H7 (cell line): ENCODE data around the gene ANKMY1. TPM values are rescaled to one million over a fixed set of nuclear protein-coding genes. Genes with fewer than 3 reads are reported as not detected.

Source experiments
- DNase-seq: peaks from one replicate; pipeline ENCODE4 v3.0.0; 2012
- H3K27me3 ChIP-seq: 2 replicates; pipeline ENCODE4 v1.6.0; 2011; ENCODE audit warnings: mild to moderate bottlenecking, low read length; ENCODE audit not compliant: control insufficient read depth, insufficient read depth
- H3K36me3 ChIP-seq: replicated peaks from 2 replicates; pipeline ENCODE4 v1.5.1; 2011; ENCODE audit warnings: low read length; ENCODE audit not compliant: control insufficient read depth, insufficient read depth
- H3K4me3 ChIP-seq: 2 replicates; pipeline ENCODE4 v1.5.1; 2011; ENCODE audit warnings: low read depth, mild to moderate bottlenecking, control low read depth, low read length, moderate library complexity; ENCODE audit not compliant: insufficient read depth
- total RNA-seq: library from RNA; depleted of rRNA; stranded (reverse); fragments of >200 nt; shearing (Covaris generic); gene quantifications from 2 replicates; pipeline ENCODE4 v1.2.3, GENCODE V29; 2014

Gene ANKMY1
- total RNA-seq, 1 experiment from 2014 or later: 3.6 TPM

DNA sequence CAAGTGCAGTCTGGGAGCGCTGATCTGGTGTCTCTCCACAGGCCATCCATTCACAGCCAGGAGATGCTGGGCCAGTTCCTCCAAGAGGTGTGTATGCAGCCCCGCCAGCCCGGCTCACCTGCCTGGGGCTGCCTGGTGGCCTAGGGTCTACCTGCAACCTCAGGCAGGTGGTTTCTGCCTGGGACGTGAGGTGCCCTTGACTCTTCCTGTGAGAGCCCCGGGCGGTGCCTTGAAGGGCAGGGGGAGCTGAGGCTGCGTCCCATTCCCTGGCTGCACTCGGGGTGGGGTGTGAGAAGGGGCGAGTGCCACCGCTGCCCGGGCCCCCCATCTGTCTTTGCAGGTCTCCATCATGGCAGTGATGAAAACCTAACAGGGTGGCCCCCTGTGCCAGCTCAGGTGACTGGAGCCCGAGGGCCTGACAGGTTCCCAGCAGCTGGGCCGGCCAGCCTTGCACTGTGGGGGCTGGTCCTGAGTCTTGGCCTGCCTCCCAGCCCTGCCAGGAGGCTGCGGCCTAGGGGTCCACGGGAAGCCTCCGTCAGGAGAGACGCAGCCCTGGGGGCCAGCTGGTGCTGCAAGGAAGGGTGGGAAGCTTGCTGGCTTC is 40.6 kb upstream of the ANKMY1 start:
- Histone ChIP-seq H3K36me3 (peaks cover 2% of the 10 kb centered on the region), H3K4me3 (no peak overlapping the region), H3K27me3 (no peaks in the 10 kb centered on the region)
- peak; percentile 49 for DNase-seq

- no peaks in the 10 kb centered on the region for H3K27me3 ChIP-seq
- peaks cover 2% of the 10 kb centered on the region for H3K36me3 ChIP-seq
- no peak overlapping the region for H3K4me3 ChIP-seq
- peak; percentile 53 for DNase-seq
These were observed 39.8 kb upstream of the ANKMY1 start for GRCh38 chr2:240597419-240598181.

DNA sequence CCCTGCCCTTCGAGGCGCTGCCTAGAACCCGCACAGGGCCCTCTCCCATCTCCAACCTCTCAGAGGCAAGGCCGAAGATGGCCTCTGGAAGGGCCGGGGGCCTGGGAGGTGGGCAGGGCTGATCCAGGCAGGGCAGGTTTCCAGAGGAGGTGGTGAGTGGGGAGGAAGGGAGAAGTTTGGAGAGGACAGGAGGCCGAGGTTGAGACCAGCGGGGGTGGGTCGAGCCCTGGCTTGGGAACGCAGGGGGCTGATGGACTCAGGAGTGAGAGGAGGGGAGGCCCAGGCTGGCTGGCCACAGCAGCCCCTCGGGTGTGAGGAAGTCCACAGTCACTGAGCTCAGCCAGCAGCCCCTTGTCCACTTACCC is 39.2 kb upstream of the ANKMY1 start:
- Histone ChIP-seq H3K4me3 (no peak overlapping the region), H3K36me3 (peaks cover 2% of the 10 kb centered on the region), H3K27me3 (no peaks in the 10 kb centered on the region)
- peak; percentile 40 for DNase-seq

- H3K27me3 ChIP-seq: no peaks in the 10 kb centered on the region
- DNase-seq: peak; percentile 60
- H3K36me3 ChIP-seq: peaks cover 2% of the 10 kb centered on the region
- no peak overlapping the region for H3K4me3 ChIP-seq
These were observed 38.7 kb upstream of the ANKMY1 start for GRCh38 chr2:240596491-240596931.

DNA sequence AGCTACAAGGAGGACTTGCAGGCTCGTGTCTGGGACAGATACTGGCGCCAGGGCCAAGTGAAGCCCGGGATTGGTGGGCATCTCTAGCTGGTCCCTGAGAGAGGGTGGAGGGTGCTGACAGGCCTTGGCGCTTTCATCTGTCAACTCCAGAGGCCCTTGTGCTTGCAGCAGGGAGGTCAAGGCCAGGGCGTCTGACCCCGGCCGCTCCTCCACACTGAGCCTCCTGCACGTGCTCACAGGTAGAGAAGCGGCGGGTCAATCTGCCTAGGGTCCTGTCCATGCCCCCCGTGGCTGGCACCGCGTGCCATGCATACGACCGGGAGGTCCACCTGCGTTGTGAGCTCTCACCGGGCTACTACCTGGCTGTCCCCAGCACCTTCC is 38.3 kb upstream of the ANKMY1 start:
- Histone ChIP-seq H3K36me3 (peaks cover 4% of the 10 kb centered on the region), H3K4me3 (no peak overlapping the region), H3K27me3 (no peaks in the 10 kb centered on the region)
- peak; percentile 60 for DNase-seq

- DNase-seq: peak; percentile 94
- Histone ChIP-seq H3K36me3 (peaks cover 5% of the 10 kb centered on the region), H3K27me3 (no peaks in the 10 kb centered on the region), H3K4me3 (no peak overlapping the region)
These were observed 37.7 kb upstream of the ANKMY1 start for GRCh38 chr2:240595381-240596079.

- Histone ChIP-seq H3K36me3 (peaks cover 3% of the 10 kb centered on the region), H3K4me3 (no peak overlapping the region), H3K27me3 (no peaks in the 10 kb centered on the region)
- no peak for DNase-seq
These were observed 37.0 kb upstream of the ANKMY1 start for GRCh38 chr2:240594511-240595380.

- H3K36me3 ChIP-seq: peaks cover 3% of the 10 kb centered on the region
- H3K27me3 ChIP-seq: no peaks in the 10 kb centered on the region
- no peak overlapping the region for H3K4me3 ChIP-seq
- peak; percentile 56 for DNase-seq
These were observed 36.1 kb upstream of the ANKMY1 start for GRCh38 chr2:240593703-240594451.

DNA sequence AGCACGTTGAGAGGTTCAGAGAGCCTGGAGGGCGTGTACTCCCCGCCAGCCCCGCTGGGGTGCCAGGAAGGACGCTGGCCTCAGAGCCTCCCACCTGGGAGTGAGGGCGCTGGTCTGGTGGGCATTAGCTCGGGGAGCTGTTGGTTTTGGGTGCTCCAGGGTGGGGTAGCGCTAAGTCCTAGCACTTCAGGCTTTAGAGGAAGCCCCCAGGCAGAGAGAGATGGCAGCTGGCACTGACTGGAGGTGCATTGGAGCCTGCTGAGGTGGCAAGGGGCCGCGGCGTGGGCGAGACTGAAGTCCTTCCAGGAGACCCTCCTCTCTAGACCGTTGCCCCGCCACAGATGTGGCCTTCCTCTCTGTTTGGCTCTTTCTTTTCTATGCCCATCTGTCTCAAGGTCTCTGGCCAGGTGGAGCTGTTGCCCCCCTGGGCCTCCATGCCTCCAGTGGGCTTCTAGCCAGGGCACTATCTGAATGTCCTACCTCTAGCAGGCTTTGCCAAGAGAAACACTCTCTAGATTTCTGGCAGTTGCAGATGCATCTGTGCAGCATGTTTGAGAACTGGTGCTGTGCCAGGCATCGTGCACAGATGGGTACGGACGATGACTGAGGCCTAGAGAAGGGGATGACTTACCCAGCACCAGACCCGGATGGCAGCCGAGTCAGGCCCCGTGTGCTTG is 35.4 kb upstream of the ANKMY1 start:
- Histone ChIP-seq H3K4me3 (no peak overlapping the region), H3K27me3 (no peaks in the 10 kb centered on the region), H3K36me3 (peaks cover 3% of the 10 kb centered on the region)
- peak; percentile 45 for DNase-seq

- H3K27me3 ChIP-seq: no peaks in the 10 kb centered on the region
- H3K4me3 ChIP-seq: no peak overlapping the region
- H3K36me3 ChIP-seq: peaks cover 3% of the 10 kb centered on the region
- no peak for DNase-seq
These were observed 34.0 kb upstream of the ANKMY1 start for GRCh38 chr2:240591784-240592183.

GRCh38 chr2:240591226-240591625 is 33.4 kb upstream of the ANKMY1 start:
- no peak for DNase-seq
- Histone ChIP-seq H3K36me3 (peaks cover 3% of the 10 kb centered on the region), H3K27me3 (no peaks in the 10 kb centered on the region), H3K4me3 (no peak overlapping the region)

GRCh38 chr2:240590681-240591111 is 32.9 kb upstream of the ANKMY1 start:
- H3K27me3 ChIP-seq: no peaks in the 10 kb centered on the region
- DNase-seq: no peak
- no peak overlapping the region for H3K4me3 ChIP-seq
- peaks cover 3% of the 10 kb centered on the region for H3K36me3 ChIP-seq

DNA sequence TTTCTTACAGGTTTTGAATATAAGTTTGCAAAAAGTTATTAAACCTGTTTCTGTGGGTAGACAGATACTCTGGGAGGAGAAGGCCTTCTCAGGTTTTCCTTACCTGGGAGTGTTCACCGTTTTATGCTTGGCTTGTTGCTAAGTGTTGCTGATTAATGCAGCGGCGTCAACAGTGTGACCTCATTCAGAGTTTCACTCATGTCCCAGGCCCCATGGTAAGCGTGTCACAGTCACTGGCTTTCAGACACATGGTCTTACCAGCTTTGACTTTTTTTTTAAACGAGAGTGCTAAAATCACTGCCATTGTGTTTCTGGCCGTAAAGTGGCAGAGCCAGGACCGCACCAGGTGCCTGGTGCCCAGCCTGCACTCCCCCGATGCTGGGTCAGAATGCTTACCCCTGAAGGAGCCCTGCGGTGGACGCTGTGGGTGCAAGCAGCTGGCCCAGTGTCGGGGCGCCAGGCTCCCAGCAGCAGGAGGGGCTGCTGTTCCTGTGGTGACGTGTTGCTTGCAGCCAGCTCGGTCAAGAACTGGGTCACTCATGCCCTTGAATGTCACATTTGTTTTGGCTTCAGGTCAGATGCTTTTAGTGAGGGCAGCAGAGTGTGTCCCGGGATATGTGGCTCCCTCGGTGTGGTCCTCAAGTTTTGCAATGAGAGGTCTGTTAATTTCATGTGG is 32.2 kb upstream of the ANKMY1 start:
- H3K4me3 ChIP-seq: no peak overlapping the region
- DNase-seq: no peak
- H3K36me3 ChIP-seq: peaks cover 4% of the 10 kb centered on the region
- H3K27me3 ChIP-seq: no peaks in the 10 kb centered on the region
